Epithelial cell of proximal tubule (primary cell): Measurements from ENCODE around the gene TBC1D2. TPM values are rescaled to one million over a fixed set of nuclear protein-coding genes. Genes with fewer than 3 reads are reported as not detected.

Experiments
- DNase-seq: peaks from one replicate; pipeline ENCODE4 v3.0.0-alpha.2; 2011; ENCODE audit warnings: low read depth
- H3K4me3 ChIP-seq: 2 replicates; pipeline ENCODE4 v1.5.1; 2011; ENCODE audit warnings: low read depth, mild to moderate bottlenecking, low read length
- CTCF ChIP-seq: conservative IDR thresholded peaks from 2 replicates; pipeline ENCODE4 v1.5.1; 2012; ENCODE audit warnings: low read depth, mild to moderate bottlenecking, low read length
- total RNA-seq: library from RNA; depleted of rRNA; stranded (reverse); fragments of >200 nt; gene quantifications from 2 replicates; pipeline ENCODE4 v1.2.3, GENCODE V29; 2015

The TBC1D2 gene
- total RNA-seq, 1 donor from 2014 or later, result 17.2 TPM

- no peak overlapping the region for H3K4me3 ChIP-seq
- no peak for DNase-seq
- no peak for TF ChIP-seq CTCF
Observed at GRCh38 chr9:98262056-98262455, 6.6 kb upstream of the TBC1D2 start.

- H3K4me3 ChIP-seq, result no peak overlapping the region
- DNase-seq, result no peak
- TF ChIP-seq CTCF, result no peak
Observed at GRCh38 chr9:98260635-98261034, 5.2 kb upstream of the TBC1D2 start.

DNA sequence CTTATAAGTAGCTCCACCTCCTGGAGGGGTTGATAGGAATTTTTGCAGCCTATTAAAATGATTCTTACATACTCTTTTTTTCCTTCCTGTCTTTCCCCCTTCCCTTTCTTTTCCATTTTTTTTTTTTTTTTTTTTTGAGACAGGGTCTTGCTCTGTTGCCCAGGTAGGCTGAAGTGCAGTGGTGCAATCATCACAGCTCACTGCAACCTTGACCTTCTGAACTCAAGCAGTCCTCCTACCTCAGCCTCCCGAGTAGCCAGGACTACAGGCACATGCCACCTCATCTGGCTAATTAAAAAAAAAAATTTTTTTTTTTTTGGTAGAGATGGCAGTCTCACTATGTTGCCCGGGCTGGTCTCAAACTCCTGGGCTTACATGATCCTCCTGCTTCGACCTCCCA is 4.3 kb upstream of the TBC1D2 start:
- TF ChIP-seq CTCF, result no peak
- H3K4me3 ChIP-seq, result no peak overlapping the region
- DNase-seq, result no peak

GRCh38 chr9:98256756-98257155 is 1.3 kb upstream of the TBC1D2 start:
- no peak for TF ChIP-seq CTCF
- H3K4me3 ChIP-seq, result peak overlapping the region; percentile 100
- no peak for DNase-seq

DNA sequence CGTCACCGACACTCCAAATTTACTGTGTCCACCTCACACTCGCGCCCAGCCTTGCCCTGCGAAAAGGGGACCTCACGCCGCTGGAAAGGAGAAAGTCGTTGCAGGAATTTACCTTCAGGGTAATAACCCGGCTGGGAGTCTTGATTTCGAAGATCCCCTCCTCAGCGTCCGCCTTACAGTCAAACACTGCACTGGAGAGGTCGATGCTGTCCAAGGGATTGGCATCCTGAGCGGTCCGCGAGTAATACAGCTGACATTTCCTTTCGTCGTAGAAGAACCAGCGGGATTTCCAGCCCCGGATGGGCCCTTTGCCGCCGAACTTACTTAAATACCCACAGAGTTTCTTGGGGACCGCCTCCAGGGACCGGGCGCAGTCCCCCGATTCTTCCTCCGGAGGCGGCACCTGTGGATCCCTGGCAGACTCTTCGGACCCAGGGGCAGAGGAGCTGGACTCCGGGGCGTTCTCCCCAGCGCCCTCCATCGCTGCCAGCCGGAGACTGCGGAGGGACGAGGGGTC is 330 bp downstream of the TBC1D2 start:
- TF ChIP-seq CTCF, result no peak
- DNase-seq, result no peak
- H3K4me3 ChIP-seq, result peak overlapping the region; percentile 100

GRCh38 chr9:98254228-98255060 is 1.0 kb downstream of the TBC1D2 start:
- no peak for DNase-seq
- no peak for TF ChIP-seq CTCF

DNA sequence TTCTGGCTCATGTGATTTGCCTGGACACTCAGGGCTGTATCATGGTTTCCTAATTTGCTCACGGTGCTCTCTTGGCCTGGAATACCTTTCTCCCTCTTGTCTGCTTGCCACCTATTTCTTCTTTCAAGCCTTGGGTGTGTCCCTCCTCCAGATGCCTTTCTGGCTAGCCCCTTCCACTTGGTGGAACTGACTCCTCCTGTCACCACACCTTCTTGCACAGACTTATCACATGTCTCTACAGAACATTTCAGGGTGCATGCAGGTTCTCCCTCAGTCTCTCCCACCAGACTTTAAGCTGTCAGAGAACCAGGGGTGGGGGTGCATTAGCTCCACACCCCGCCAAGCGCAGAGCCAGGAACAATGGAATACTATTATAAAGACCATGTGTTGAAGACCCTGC is 1.9 kb downstream of the TBC1D2 start:
- no peak for DNase-seq
- no peak for TF ChIP-seq CTCF
- peak overlapping the region; percentile 100 for H3K4me3 ChIP-seq

More at GRCh38 chr9:98254228-98255060, 1.0 kb downstream of the TBC1D2 start:
- peak overlapping the region; percentile 100 for H3K4me3 ChIP-seq
